ENCODE data around the gene SPATA4. TPM values are rescaled to one million over a fixed set of nuclear protein-coding genes. Genes with fewer than 3 reads are reported as not detected.

Gene SPATA4
- total and polyA plus RNA-seq, 2 of the 4 experiments (the other 2 are of a cell fraction), result under 0.01 to 0.09 TPM

- in situ Hi-C loops (cut with MboI; ENCODE audit: low sequenced_read_pairs) (no loop called here), intact Hi-C loops (cut with micrococcal nuclease) (no loop called here), dilution Hi-C loops (cut with HindIII; ENCODE audit: low sequenced_read_pairs, unreplicated experiment) (no loop called here)
- DNase-seq (no peak), ATAC-seq (ENCODE audit: low read depth) (no peak)
- Histone ChIP-seq H4K20me1 (ENCODE audit: insufficient read depth, low read length) (no peaks in the 10 kb centered on the region), H3K79me1 (ENCODE audit: low read depth in 1 of 2, low read length in 2 of 2) (no peaks in the 10 kb centered on the region), H3K9me1 (ENCODE audit: insufficient read depth, low read length) (no peaks in the 10 kb centered on the region), H3K14ac (replicated peaks; ENCODE audit: low read depth, low read length) (no peak overlapping the region), H2AFZ (replicated peaks; ENCODE audit: low read length, poor library complexity) (no peak overlapping the region), H3K18ac (ENCODE audit: low read depth, low read length) (no peak overlapping the region), H4K5ac (ENCODE audit: low read depth, low read length) (no peak overlapping the region), H2BK120ac (ENCODE audit: low read depth, low read length) (no peak overlapping the region), H3K4me1 (ENCODE audit: control insufficient read depth, insufficient read depth, low read length) (0 out of 2 replicates have a peak, but pooled peaks cover 2% of the 10 kb centered on the region), H2BK20ac (ENCODE audit: low read depth, low read length) (no peak overlapping the region), H4K91ac (ENCODE audit: insufficient read depth, low read depth, low read length) (no peak overlapping the region), H3K4me2 (ENCODE audit: low read depth, low read length) (no peak overlapping the region), H2BK5ac (ENCODE audit: low read depth, low read length, poor library complexity, severe bottlenecking) (no peak overlapping the region), H3K9ac (ENCODE audit: low read depth, low read length) (no peak overlapping the region), H3K27ac (ENCODE audit: insufficient read depth, low read length) (no peak overlapping the region), H3K36me3 (ENCODE audit: control insufficient read depth, insufficient read depth, low read length) (no peaks in the 10 kb centered on the region), H3K23ac (ENCODE audit: low read depth, low read length) (no peak overlapping the region), H4K8ac (ENCODE audit: low read depth in 2 of 2, low read length in 2 of 2) (no peak overlapping the region), H3K27me3 (ENCODE audit: control insufficient read depth, insufficient read depth, low read length) (no peaks in the 10 kb centered on the region), H3K56ac (ENCODE audit: extremely low read depth, insufficient read depth, low read length) (no peak overlapping the region), H3K9me3 (ENCODE audit: control insufficient read depth, insufficient read depth, low read length) (no peaks in the 10 kb centered on the region), H3K4me3 (ENCODE audit: insufficient read depth, low read depth, low read length) (no peak overlapping the region), H2AK5ac (ENCODE audit: low read depth, low read length) (no peak overlapping the region), H3K4ac (ENCODE audit: low read depth, low read length) (no peak overlapping the region), H2AK9ac (replicated peaks; ENCODE audit: low read depth, low read length, poor library complexity) (no peak overlapping the region), H2BK15ac (ENCODE audit: low read depth, low read length) (no peak overlapping the region)
- BruUV-seq (replicated peaks), result no TSS peak
- TF ChIP-seq SMC3 (IDR thresholded peaks at IDR 0.05; ENCODE audit: low read depth, low read length) (no peak), RAD21 (IDR thresholded peaks at IDR 0.05; ENCODE audit: low read length) (no peak), BHLHE40 (IDR thresholded peaks at IDR 0.05; ENCODE audit: low read depth, low read length) (no peak), CEBPB (IDR thresholded peaks at IDR 0.05; ENCODE audit: low read depth, low read length) (no peak), FOS (IDR thresholded peaks at IDR 0.05; ENCODE audit: low read depth, low read length) (no peak), POLR2A (IDR thresholded peaks at IDR 0.05; ENCODE audit: low read depth, low read length) (no peak), CHD1 (IDR thresholded peaks at IDR 0.05; ENCODE audit: low read depth, low read length) (no peak), NFE2L2 (IDR thresholded peaks at IDR 0.05; ENCODE audit: low read depth, low read length) (no peak)
- TF ChIP-seq, protein P1, sequence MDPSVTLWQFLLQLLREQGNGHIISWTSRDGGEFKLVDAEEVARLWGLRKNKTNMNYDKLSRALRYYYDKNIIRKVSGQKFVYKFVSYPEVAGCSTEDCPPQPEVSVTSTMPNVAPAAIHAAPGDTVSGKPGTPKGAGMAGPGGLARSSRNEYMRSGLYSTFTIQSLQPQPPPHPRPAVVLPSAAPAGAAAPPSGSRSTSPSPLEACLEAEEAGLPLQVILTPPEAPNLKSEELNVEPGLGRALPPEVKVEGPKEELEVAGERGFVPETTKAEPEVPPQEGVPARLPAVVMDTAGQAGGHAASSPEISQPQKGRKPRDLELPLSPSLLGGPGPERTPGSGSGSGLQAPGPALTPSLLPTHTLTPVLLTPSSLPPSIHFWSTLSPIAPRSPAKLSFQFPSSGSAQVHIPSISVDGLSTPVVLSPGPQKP (IDR thresholded peaks at IDR 0.05; ENCODE audit: borderline replicate concordance, low read depth, low read length), result no peak
- TF ChIP-seq, protein P2, sequence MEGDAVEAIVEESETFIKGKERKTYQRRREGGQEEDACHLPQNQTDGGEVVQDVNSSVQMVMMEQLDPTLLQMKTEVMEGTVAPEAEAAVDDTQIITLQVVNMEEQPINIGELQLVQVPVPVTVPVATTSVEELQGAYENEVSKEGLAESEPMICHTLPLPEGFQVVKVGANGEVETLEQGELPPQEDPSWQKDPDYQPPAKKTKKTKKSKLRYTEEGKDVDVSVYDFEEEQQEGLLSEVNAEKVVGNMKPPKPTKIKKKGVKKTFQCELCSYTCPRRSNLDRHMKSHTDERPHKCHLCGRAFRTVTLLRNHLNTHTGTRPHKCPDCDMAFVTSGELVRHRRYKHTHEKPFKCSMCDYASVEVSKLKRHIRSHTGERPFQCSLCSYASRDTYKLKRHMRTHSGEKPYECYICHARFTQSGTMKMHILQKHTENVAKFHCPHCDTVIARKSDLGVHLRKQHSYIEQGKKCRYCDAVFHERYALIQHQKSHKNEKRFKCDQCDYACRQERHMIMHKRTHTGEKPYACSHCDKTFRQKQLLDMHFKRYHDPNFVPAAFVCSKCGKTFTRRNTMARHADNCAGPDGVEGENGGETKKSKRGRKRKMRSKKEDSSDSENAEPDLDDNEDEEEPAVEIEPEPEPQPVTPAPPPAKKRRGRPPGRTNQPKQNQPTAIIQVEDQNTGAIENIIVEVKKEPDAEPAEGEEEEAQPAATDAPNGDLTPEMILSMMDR (conservative IDR thresholded peaks at IDR 0.05; ENCODE audit: low read depth, low read length), result no peak
- POLR2A ChIA-PET (ENCODE audit: unreplicated experiment), result no interaction called here
- 65% methylated on average over 2 of the region's 2 CpGs; no CpG with 5 or more reads in 1 of the 2 experiments for WGBS, 2 experiments (ENCODE audit: extremely low coverage in 2 of 2, insufficient read length in 1 of 2)
- CTCF ChIA-PET, result no interaction called here
Measured at GRCh38 chr4:176223561-176223960, 28.2 kb upstream of the SPATA4 start.
